Measurements from ENCODE around the gene ACVR1B. TPM values are rescaled to one million over a fixed set of nuclear protein-coding genes. Genes with fewer than 3 reads are reported as not detected.

ACVR1B gene
- total RNA-seq, 1 donor from 2014 or later = 65.7 TPM

- no peaks in the 10 kb centered on the region for H3K36me3 Mint-ChIP-seq (ENCODE audit: insufficient read depth)
- peaks cover 24% of the 10 kb centered on the region for H3K27me3 Mint-ChIP-seq
- H3K9me3 Mint-ChIP-seq (ENCODE audit: low read depth) = no peaks in the 10 kb centered on the region
- no peak for DNase-seq (ENCODE audit: low spot score, unreplicated experiment)
- no peak overlapping the region for H3K27ac Mint-ChIP-seq
- TF ChIP-seq, protein P1, sequence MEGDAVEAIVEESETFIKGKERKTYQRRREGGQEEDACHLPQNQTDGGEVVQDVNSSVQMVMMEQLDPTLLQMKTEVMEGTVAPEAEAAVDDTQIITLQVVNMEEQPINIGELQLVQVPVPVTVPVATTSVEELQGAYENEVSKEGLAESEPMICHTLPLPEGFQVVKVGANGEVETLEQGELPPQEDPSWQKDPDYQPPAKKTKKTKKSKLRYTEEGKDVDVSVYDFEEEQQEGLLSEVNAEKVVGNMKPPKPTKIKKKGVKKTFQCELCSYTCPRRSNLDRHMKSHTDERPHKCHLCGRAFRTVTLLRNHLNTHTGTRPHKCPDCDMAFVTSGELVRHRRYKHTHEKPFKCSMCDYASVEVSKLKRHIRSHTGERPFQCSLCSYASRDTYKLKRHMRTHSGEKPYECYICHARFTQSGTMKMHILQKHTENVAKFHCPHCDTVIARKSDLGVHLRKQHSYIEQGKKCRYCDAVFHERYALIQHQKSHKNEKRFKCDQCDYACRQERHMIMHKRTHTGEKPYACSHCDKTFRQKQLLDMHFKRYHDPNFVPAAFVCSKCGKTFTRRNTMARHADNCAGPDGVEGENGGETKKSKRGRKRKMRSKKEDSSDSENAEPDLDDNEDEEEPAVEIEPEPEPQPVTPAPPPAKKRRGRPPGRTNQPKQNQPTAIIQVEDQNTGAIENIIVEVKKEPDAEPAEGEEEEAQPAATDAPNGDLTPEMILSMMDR (IDR thresholded peaks at IDR 0.05; ENCODE audit: unreplicated experiment) = no peak
- H3K4me1 Mint-ChIP-seq (ENCODE audit: low read depth) = peaks cover 21% of the 10 kb centered on the region
- no peak overlapping the region for H3K4me3 Mint-ChIP-seq (ENCODE audit: low read depth)
Measured at GRCh38 chr12:51921017-51921725, 30.3 kb upstream of the ACVR1B start.

GRCh38 chr12:51922146-51922545 is 29.4 kb upstream of the ACVR1B start:
- TF ChIP-seq, protein P1 (IDR thresholded peaks at IDR 0.05; ENCODE audit: unreplicated experiment) = no peak
- Mint-ChIP-seq H3K4me1 (ENCODE audit: low read depth) (peaks cover 22% of the 10 kb centered on the region), H3K9me3 (ENCODE audit: low read depth) (no peaks in the 10 kb centered on the region), H3K36me3 (ENCODE audit: insufficient read depth) (no peaks in the 10 kb centered on the region), H3K27ac (no peak overlapping the region), H3K27me3 (peaks cover 21% of the 10 kb centered on the region), H3K4me3 (ENCODE audit: low read depth) (no peak overlapping the region)
- DNase-seq (ENCODE audit: low spot score, unreplicated experiment) = no peak

DNA sequence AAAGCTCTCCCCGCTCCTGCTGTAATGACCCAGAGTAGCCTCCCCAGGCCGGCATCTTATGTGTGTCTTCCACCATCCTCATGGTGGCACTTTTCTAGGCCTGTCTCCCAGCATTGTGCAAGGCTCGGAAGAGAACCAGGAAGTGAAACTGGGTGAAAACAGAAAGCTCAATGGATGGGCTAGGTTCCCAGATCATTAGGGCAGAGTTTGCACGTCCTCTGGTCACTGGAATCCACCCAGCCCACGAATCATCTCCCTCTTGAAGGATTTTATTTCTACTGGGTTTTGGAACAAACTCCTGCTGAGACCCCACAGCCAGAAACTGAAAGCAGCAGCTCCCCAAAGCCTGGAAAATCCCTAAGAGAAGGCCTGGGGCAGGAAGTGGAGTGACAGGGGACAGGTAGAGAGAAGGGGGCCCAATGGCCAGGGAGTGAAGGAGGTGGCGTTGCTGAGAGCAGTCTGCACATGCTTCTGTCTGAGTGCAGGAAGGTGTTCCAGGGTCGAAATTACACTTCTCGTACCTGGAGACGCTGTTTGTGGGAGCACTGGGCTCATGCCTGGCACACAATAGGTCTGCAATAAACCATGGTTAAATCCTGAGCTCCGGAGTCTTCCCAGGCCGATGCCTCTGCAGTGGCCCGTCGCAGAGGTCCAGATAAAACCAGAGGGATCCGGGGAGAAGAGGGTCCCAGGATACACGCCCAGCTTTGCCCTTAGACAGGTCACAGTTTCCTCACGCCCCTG is 28.6 kb upstream of the ACVR1B start:
- no peak for DNase-seq (ENCODE audit: low spot score, unreplicated experiment)
- Mint-ChIP-seq H3K4me1 (ENCODE audit: low read depth) (peaks cover 15% of the 10 kb centered on the region), H3K36me3 (ENCODE audit: insufficient read depth) (no peaks in the 10 kb centered on the region), H3K4me3 (ENCODE audit: low read depth) (no peak overlapping the region), H3K27ac (no peak overlapping the region), H3K27me3 (peaks cover 18% of the 10 kb centered on the region), H3K9me3 (ENCODE audit: low read depth) (no peaks in the 10 kb centered on the region)
- TF ChIP-seq, protein P1 (IDR thresholded peaks at IDR 0.05; ENCODE audit: unreplicated experiment) = no peak

DNA sequence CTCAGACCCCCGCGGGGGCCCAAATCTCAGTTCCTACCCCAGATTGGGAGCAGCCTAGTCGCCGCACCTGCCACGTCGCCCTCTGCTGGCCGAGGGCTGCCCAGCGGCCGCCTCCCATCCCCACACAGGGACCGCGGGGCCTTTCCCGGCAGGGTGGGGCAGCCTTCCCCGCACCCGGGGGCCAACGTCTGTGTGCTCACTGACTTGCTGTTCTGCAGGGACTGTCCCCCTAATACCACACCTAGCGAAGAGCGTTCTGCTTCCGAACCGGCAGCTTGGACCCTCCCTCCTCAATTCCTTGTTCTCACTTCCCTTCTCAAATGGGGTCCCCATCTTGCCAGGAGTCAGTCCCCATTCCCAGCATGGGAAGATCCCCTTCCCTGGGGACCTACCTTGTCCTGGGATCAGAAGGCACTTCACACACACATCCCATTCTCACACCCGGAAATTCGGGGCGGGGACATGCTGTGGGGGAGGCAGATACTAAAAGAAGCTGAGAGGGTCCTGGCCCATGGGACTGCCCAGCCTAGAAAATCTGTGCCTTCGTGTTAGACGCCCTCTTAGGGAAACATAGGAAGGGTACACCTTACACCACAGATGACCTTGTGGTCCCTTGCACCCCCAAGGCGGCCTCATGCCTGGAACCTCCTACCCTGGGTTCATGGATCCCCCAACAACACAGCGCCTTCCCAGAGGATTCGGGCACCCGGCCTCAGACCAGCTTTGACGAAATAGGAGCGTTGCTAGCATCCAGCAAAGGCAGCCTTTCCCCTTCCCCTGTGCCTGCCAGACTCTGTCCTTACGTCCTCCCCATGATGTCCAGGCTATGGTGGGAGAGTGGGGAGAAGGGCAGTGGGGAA is 27.8 kb upstream of the ACVR1B start:
- H3K4me3 Mint-ChIP-seq (ENCODE audit: low read depth) = no peak overlapping the region
- H3K9me3 Mint-ChIP-seq (ENCODE audit: low read depth) = no peaks in the 10 kb centered on the region
- H3K36me3 Mint-ChIP-seq (ENCODE audit: insufficient read depth) = no peaks in the 10 kb centered on the region
- H3K27ac Mint-ChIP-seq = no peak overlapping the region
- peaks cover 11% of the 10 kb centered on the region for H3K4me1 Mint-ChIP-seq (ENCODE audit: low read depth)
- DNase-seq (ENCODE audit: low spot score, unreplicated experiment) = peak; percentile 30
- TF ChIP-seq, protein P1 (IDR thresholded peaks at IDR 0.05; ENCODE audit: unreplicated experiment) = peak; percentile 86
- H3K27me3 Mint-ChIP-seq = peaks cover 18% of the 10 kb centered on the region
